ENCODE measurements around the gene DGKI. TPM values are rescaled to one million over a fixed set of nuclear protein-coding genes. Genes with fewer than 3 reads are reported as not detected.

Gene DGKI
- total and polyA plus RNA-seq, 9 of the 15 experiments (the other 6 are each of a cell fraction or from before 2014, with no cell fraction given), result 0.11 to 0.54 (median 0.15) TPM; not detected in 5

DNA sequence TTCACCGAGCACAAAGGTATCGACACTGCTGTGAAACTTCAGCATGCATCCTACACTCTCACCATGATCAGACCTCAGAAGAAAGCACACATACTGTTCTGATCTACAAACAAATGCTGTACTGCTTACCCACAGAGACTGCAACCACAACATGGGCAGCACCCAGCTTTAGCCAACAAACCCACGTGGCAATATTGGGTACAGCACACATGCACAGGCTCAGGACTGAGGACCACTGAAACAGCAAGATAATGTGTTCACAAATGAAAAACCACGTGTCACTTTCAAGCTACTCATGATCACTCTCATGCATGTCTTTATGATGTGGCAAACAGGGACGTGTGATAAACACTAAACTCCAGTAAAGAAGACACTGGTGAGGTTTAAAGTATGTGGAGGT, 383.9 kb downstream of the DGKI start:
- in situ Hi-C loops (cut with MboI), result loop anchor here (25.0 kb wide), 1 partner anchor 1651 kb away; no protein-coding TSS in a partner anchor
- no peak overlapping the region for H3K4me2 ChIP-seq (ENCODE audit: insufficient read depth, low read length)
- H3K27me3 ChIP-seq (ENCODE audit: control insufficient read depth in 2 of 2, insufficient read depth in 2 of 2, low read length in 2 of 2), result no peaks in the 10 kb centered on the region
- FAIRE-seq (no peak), DNase-seq (ENCODE audit: extremely low read depth in 1 of 4, low spot score in 3 of 4) (no peak), ATAC-seq (no peak)
- BruUV-seq (replicated peaks), result no TSS peak
- H3K9ac ChIP-seq (ENCODE audit: insufficient read depth in 1 of 2, low read depth in 2 of 2, low read length in 2 of 2), result no peak overlapping the region
- ChIA-PET POLR2A (interaction anchor here (0.6 kb wide), 1 partner anchor 74 kb away, joined by 3 read pairs; no protein-coding TSS in a partner anchor), CTCF (ENCODE audit: low intra/inter-chr PET ratio) (no interaction called here)
- no peak overlapping the region for H2AFZ ChIP-seq (ENCODE audit: low read depth, low read length)
- no peak for TF ChIP-seq PHF21A (IDR thresholded peaks at IDR 0.05; ENCODE audit: borderline replicate concordance, low read depth)
- TF ChIP-seq TCF3 (CRISPR knock-in tag; IDR thresholded peaks at IDR 0.05), result no peak
- no peak overlapping the region for H3K27ac ChIP-seq (ENCODE audit: extremely low read depth, low read depth, low read length)
- H3K79me2 ChIP-seq (ENCODE audit: control insufficient read depth, insufficient read depth, low read length), result no peaks in the 10 kb centered on the region
- H3K4me1 ChIP-seq (replicated peaks in 1 of 2; ENCODE audit: control insufficient read depth in 2 of 2, insufficient read depth in 2 of 2, low read length in 2 of 2), result no peaks in the 10 kb centered on the region
- H3K36me3 ChIP-seq (ENCODE audit: control insufficient read depth, insufficient read depth, low read length), result no peaks in the 10 kb centered on the region
- intact Hi-C loops (cut with micrococcal nuclease), result no loop called here
- 2% methylated on average over 5 of the region's 5 CpGs for WGBS (ENCODE audit: insufficient coverage, low coverage, missing lambda C conversion rate)
- H3K9me1 ChIP-seq (ENCODE audit: control insufficient read depth, insufficient read depth, low read length), result no peaks in the 10 kb centered on the region
- H3K4me3 ChIP-seq, result no peak overlapping the region
- no peaks in the 10 kb centered on the region for H4K20me1 ChIP-seq (replicated peaks; ENCODE audit: control insufficient read depth, insufficient read depth, low read length)
- H3K9me3 ChIP-seq (replicated peaks; ENCODE audit: control insufficient read depth, insufficient read depth, low read depth, low read length), result no peaks in the 10 kb centered on the region

DNA sequence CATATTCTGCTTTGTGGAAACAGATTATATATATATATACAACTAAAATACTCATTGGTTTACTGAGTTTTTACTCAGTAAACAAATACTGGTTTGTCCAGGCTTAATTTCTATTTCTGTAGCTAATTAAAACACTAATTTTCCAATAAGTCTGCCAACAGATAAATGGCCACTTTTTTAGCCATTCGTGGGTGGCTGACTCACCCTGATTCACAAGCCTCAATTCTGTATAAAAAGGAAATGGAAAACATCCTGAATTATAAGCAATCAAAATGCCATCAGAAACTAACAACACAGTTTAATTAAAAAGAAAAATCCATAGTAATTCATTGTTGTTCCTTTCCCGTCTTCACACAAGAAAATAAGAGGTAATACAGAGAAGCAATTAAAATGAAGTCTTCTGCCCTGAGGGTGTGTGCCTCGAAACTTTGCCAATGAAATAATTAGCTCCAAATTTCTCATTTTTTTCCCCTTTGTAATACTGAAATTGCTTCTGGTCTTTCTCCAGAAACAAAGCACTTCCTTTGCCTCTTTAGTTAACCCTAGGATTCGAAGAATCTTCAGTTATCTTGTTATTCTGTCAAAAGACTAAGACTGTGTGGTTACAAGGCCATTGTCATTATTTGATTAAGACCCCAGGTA, 384.6 kb downstream of the DGKI start:
- no peaks in the 10 kb centered on the region for H3K27me3 ChIP-seq (ENCODE audit: control insufficient read depth in 2 of 2, insufficient read depth in 2 of 2, low read length in 2 of 2)
- ChIA-PET CTCF (ENCODE audit: low intra/inter-chr PET ratio) (no interaction called here), POLR2A (interaction anchor here (0.6 kb wide), 1 partner anchor 73 kb away, joined by 3 read pairs; no protein-coding TSS in a partner anchor)
- H3K4me3 ChIP-seq, result no peak overlapping the region
- DNase-seq (ENCODE audit: extremely low read depth in 1 of 4, low spot score in 3 of 4) (no peak), FAIRE-seq (no peak), ATAC-seq (no peak)
- no peaks in the 10 kb centered on the region for H3K79me2 ChIP-seq (ENCODE audit: control insufficient read depth, insufficient read depth, low read length)
- H4K20me1 ChIP-seq (replicated peaks; ENCODE audit: control insufficient read depth, insufficient read depth, low read length), result no peaks in the 10 kb centered on the region
- no TSS peak for BruUV-seq (replicated peaks)
- H3K9me1 ChIP-seq (ENCODE audit: control insufficient read depth, insufficient read depth, low read length), result no peaks in the 10 kb centered on the region
- H2AFZ ChIP-seq (ENCODE audit: low read depth, low read length), result no peak overlapping the region
- in situ Hi-C loops (cut with MboI), result loop anchor here (25.0 kb wide), 1 partner anchor 1650 kb away; no protein-coding TSS in a partner anchor
- no peak for TF ChIP-seq TARDBP (IDR thresholded peaks at IDR 0.05)
- TF ChIP-seq CEBPB (tag; IDR thresholded peaks at IDR 0.05), result no peak
- TF ChIP-seq ZEB2 (IDR thresholded peaks at IDR 0.05), result no peak
- TF ChIP-seq, protein P1, sequence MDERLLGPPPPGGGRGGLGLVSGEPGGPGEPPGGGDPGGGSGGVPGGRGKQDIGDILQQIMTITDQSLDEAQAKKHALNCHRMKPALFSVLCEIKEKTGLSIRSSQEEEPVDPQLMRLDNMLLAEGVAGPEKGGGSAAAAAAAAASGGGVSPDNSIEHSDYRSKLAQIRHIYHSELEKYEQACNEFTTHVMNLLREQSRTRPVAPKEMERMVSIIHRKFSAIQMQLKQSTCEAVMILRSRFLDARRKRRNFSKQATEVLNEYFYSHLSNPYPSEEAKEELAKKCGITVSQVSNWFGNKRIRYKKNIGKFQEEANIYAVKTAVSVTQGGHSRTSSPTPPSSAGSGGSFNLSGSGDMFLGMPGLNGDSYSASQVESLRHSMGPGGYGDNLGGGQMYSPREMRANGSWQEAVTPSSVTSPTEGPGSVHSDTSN (CRISPR knock-in tag; IDR thresholded peaks at IDR 0.05; ENCODE audit: low read depth), result no peak
- TF ChIP-seq, protein P1 (tag; conservative IDR thresholded peaks at IDR 0.05; ENCODE audit: low read depth), result no peak
- no peak for TF ChIP-seq ARHGAP35 (IDR thresholded peaks at IDR 0.05; ENCODE audit: partially characterized antibody)
- TF ChIP-seq MCM7 (IDR thresholded peaks at IDR 0.05), result no peak
- TF ChIP-seq ZNF431 (CRISPR knock-in tag; IDR thresholded peaks at IDR 0.05), result no peak
- no peak for TF ChIP-seq YBX1 (IDR thresholded peaks at IDR 0.05)
- TF ChIP-seq ZSCAN32 (CRISPR knock-in tag; IDR thresholded peaks at IDR 0.05), result no peak
- no peaks in the 10 kb centered on the region for H3K4me1 ChIP-seq (replicated peaks in 1 of 2; ENCODE audit: control insufficient read depth in 2 of 2, insufficient read depth in 2 of 2, low read length in 2 of 2)
- no peaks in the 10 kb centered on the region for H3K9me3 ChIP-seq (replicated peaks; ENCODE audit: control insufficient read depth, insufficient read depth, low read depth, low read length)
- no peak overlapping the region for H3K27ac ChIP-seq (ENCODE audit: extremely low read depth, low read depth, low read length)
- H3K9ac ChIP-seq (ENCODE audit: insufficient read depth in 1 of 2, low read depth in 2 of 2, low read length in 2 of 2), result no peak overlapping the region
- WGBS (ENCODE audit: insufficient coverage, low coverage, missing lambda C conversion rate), result 2% methylated on average over 4 of the region's 4 CpGs
- intact Hi-C loops (cut with micrococcal nuclease), result no loop called here
- no peak overlapping the region for H3K4me2 ChIP-seq (ENCODE audit: insufficient read depth, low read length)
- no peaks in the 10 kb centered on the region for H3K36me3 ChIP-seq (ENCODE audit: control insufficient read depth, insufficient read depth, low read length)
